Measurements from ENCODE around the gene CHPF. TPM values are rescaled to one million over a fixed set of nuclear protein-coding genes. Genes with fewer than 3 reads are reported as not detected.

The CHPF gene
- total RNA-seq, 2 experiments from 2014 or later: 14.2 to 24.4 TPM

GRCh38 chr2:219572237-219573001, 28.8 kb upstream of the CHPF start, which contains the start of gene INHA:
TSS of gene INHA (plus strand) at chr2:219572310. CDS start at chr2:219572375, 65 bp downstream.
- CTCF ChIA-PET: interaction anchor here (1.7 kb wide), 1 partner anchor 12 kb away, joined by 6 read pairs; no protein-coding TSS in a partner anchor
- H3K4me1 Mint-ChIP-seq: no peaks in the 10 kb centered on the region
- no peak within 1 kb of the TSS for H3K27ac Mint-ChIP-seq
- no peaks in the 10 kb centered on the region for H3K9me3 Mint-ChIP-seq (ENCODE audit: low read depth)
- DNase-seq (no peak), ATAC-seq (no peak)
- peaks cover 36% of the 10 kb centered on the region for H3K27me3 Mint-ChIP-seq
- no peaks in the 10 kb centered on the region for H3K36me3 Mint-ChIP-seq
- no peak within 1 kb of the TSS for H3K4me3 Mint-ChIP-seq

GRCh38 chr2:219571311-219572236, 28.0 kb upstream of the CHPF start, which contains the start of gene OBSL1:
TSS of gene OBSL1 (minus strand) at chr2:219571539. CDS start at chr2:219571232, 307 bp downstream.
- no peak for DNase-seq
- Mint-ChIP-seq H3K4me1 (no peaks in the 10 kb centered on the region), H3K4me3 (no peak within 1 kb of the TSS), H3K27me3 (peaks cover 33% of the 10 kb centered on the region), H3K9me3 (ENCODE audit: low read depth) (no peaks in the 10 kb centered on the region), H3K27ac (no peak within 1 kb of the TSS), H3K36me3 (no peaks in the 10 kb centered on the region)
- CTCF ChIA-PET: interaction anchor here (0.9 to 1.7 kb wide), 2 partner anchors 12 to 112 kb away, joined by 3 to 6 read pairs; no protein-coding TSS in a partner anchor
- no peak for ATAC-seq

DNA sequence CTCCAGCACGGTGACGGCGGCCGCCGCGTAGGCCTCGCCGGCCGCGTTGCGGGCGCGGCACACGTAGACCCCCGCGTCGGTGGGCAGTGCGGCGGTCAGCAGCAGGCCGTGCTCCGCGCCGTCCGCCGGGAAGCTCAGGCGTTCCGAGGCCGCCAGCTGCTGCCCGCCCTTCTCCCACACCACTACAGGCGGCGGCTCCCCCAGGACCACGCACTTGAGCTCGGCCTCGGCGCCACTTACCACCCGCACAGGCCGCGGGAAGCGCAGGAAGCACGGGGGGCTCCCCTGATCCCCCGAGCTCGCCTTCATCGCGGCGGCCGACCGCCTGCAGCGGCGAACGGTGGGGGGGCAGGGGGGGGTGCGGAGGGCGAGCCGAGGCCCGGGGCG, 27.3 kb upstream of the CHPF start:
- Mint-ChIP-seq H3K4me3 (no peak overlapping the region), H3K27ac (no peak overlapping the region), H3K9me3 (ENCODE audit: low read depth) (no peaks in the 10 kb centered on the region), H3K27me3 (peaks cover 33% of the 10 kb centered on the region), H3K4me1 (no peaks in the 10 kb centered on the region), H3K36me3 (no peaks in the 10 kb centered on the region)
- no peak for DNase-seq
- CTCF ChIA-PET: interaction anchor here (0.9 to 1.7 kb wide), 2 partner anchors 11 to 112 kb away, joined by 3 to 6 read pairs; no protein-coding TSS in a partner anchor
- no peak for ATAC-seq

DNA sequence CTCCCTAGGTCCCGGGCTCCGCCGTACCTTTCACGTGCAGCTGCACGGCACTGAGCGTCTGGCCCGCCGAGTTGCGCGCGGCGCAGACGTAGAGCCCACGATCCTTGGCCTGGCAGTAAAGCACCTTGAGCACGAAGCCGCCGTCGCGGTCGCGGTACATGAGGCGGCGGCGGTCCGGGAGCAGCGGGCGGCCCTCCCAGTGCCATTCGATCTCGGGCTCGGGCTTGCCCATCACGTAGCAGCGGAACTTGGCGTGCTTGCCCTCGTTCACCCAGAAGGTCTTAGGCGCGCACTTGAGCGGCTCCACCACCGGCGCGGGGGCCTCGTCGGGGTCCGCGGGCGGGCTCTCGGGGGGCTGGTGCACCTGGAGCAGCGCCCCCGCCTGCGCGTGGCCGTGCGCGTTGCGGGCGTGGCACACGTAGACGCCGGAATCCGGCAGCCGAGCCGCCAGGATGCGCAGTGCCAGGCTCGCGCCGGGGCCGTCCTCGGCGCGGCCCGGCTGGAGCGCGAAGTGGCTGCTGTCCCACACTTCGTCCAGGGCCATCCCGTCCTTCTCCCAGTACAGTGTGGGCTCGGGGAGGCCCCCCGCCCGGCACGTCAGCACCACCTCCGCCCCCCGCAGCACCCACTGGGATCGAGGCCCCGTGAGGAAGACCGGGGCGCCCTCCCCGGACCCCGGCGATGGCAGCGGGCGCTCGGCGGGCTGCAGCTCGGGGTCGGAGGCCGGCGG, 26.8 kb upstream of the CHPF start:
- Mint-ChIP-seq H3K27me3 (peaks cover 33% of the 10 kb centered on the region), H3K4me1 (no peaks in the 10 kb centered on the region), H3K4me3 (no peak overlapping the region), H3K9me3 (ENCODE audit: low read depth) (no peaks in the 10 kb centered on the region), H3K36me3 (no peaks in the 10 kb centered on the region), H3K27ac (no peak overlapping the region)
- DNase-seq (no peak), ATAC-seq (peak; percentile 32)
- CTCF ChIA-PET: interaction anchor here (0.9 to 1.7 kb wide), 2 partner anchors 10 to 111 kb away, joined by 3 to 6 read pairs; no protein-coding TSS in a partner anchor

GRCh38 chr2:219569635-219570034, 26.0 kb upstream of the CHPF start:
- H3K27me3 Mint-ChIP-seq: peaks cover 33% of the 10 kb centered on the region
- DNase-seq (no peak), ATAC-seq (no peak)
- no peaks in the 10 kb centered on the region for H3K4me1 Mint-ChIP-seq
- CTCF ChIA-PET: no interaction called here
- H3K27ac Mint-ChIP-seq: no peak overlapping the region
- no peaks in the 10 kb centered on the region for H3K36me3 Mint-ChIP-seq
- H3K4me3 Mint-ChIP-seq: no peak overlapping the region
- no peaks in the 10 kb centered on the region for H3K9me3 Mint-ChIP-seq (ENCODE audit: low read depth)

DNA sequence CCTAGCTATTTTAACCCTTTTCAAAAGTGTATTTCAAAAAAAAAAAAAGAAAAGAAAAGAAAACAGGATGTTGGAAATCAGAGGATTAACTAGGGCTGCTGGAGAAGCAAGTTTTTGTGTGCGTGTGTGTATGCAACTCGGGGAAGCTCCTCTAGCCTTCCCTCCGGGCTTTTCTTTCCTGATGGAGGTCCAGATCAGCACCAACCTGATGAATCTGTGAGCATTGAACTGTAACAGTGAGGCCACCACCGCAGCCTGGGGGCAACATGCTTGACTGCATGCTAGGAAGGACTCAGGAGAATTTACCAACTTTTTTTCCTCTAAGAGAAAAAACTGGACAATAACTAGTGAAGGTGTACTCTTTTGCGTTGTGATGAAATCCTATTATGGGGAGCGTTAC, 25.4 kb upstream of the CHPF start:
- no peak for ATAC-seq
- H3K27me3 Mint-ChIP-seq: peaks cover 35% of the 10 kb centered on the region

DNA sequence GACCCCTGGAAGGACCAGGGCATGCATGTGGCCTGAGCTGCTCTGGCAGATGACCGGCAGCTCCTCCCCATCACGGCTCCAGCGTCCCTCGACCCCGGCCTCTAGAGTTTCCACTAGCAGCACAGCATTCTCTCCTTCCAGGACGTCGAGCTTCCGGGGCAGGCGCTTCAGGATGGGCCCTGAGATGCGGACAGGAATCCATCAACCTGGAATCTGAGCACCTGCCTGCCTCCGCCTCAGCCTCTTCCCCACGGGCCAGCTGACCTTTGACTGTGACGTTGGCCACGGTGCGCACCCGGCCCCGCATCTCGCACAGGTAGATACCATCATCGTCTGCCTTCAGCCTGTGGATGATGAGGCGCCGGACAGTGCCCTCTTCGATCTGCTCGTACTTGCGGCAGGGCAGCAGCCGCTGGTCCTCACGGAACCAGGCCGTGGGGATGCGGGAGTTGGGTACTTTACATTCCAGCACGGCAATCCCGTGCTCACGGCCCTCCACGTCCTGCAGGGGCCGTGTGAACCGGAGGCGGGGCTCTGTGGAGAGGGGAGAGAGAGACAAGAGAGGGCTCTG, 24.3 kb upstream of the CHPF start:
- no peaks in the 10 kb centered on the region for H3K9me3 Mint-ChIP-seq (ENCODE audit: low read depth)
- H3K27me3 Mint-ChIP-seq: peaks cover 33% of the 10 kb centered on the region
- H3K36me3 Mint-ChIP-seq: no peaks in the 10 kb centered on the region
- no peak for DNase-seq
- H3K4me3 Mint-ChIP-seq: no peak overlapping the region
- CTCF ChIA-PET: no interaction called here
- H3K27ac Mint-ChIP-seq: no peak overlapping the region
- no peak for ATAC-seq
- no peaks in the 10 kb centered on the region for H3K4me1 Mint-ChIP-seq

More for the DNA sequence above, 25.4 kb upstream of the CHPF start:
- Mint-ChIP-seq H3K4me1 (no peaks in the 10 kb centered on the region), H3K9me3 (ENCODE audit: low read depth) (no peaks in the 10 kb centered on the region), H3K4me3 (no peak overlapping the region), H3K27ac (no peak overlapping the region), H3K36me3 (no peaks in the 10 kb centered on the region)
- no peak for DNase-seq
- CTCF ChIA-PET: interaction anchor here (0.8 kb wide), 1 partner anchor 9 kb away, joined by 3 read pairs; no protein-coding TSS in a partner anchor

GRCh38 chr2:219567131-219567530, 23.5 kb upstream of the CHPF start:
- Mint-ChIP-seq H3K4me3 (no peak overlapping the region), H3K4me1 (no peaks in the 10 kb centered on the region), H3K27me3 (peaks cover 26% of the 10 kb centered on the region), H3K36me3 (no peaks in the 10 kb centered on the region), H3K27ac (no peak overlapping the region), H3K9me3 (ENCODE audit: low read depth) (no peaks in the 10 kb centered on the region)
- DNase-seq (no peak), ATAC-seq (no peak)
- CTCF ChIA-PET: no interaction called here

GRCh38 chr2:219566640-219567039, 23.0 kb upstream of the CHPF start:
- Mint-ChIP-seq H3K4me1 (no peaks in the 10 kb centered on the region), H3K36me3 (no peaks in the 10 kb centered on the region), H3K4me3 (no peak overlapping the region), H3K27ac (no peak overlapping the region), H3K9me3 (ENCODE audit: low read depth) (no peaks in the 10 kb centered on the region), H3K27me3 (peaks cover 21% of the 10 kb centered on the region)
- DNase-seq (no peak), ATAC-seq (no peak)
- CTCF ChIA-PET: no interaction called here

GRCh38 chr2:219565130-219566080, 21.8 kb upstream of the CHPF start:
- Mint-ChIP-seq H3K27me3 (peaks cover 21% of the 10 kb centered on the region), H3K4me1 (no peaks in the 10 kb centered on the region), H3K9me3 (ENCODE audit: low read depth) (no peaks in the 10 kb centered on the region), H3K4me3 (no peak overlapping the region), H3K27ac (no peak overlapping the region), H3K36me3 (no peaks in the 10 kb centered on the region)
- CTCF ChIA-PET: interaction anchor here (6.0 kb wide), 1 partner anchor 25 kb away, joined by 60 read pairs; the partner anchor contains the start of genes CHPF and TMEM198
- DNase-seq (no peak), ATAC-seq (no peak)

DNA sequence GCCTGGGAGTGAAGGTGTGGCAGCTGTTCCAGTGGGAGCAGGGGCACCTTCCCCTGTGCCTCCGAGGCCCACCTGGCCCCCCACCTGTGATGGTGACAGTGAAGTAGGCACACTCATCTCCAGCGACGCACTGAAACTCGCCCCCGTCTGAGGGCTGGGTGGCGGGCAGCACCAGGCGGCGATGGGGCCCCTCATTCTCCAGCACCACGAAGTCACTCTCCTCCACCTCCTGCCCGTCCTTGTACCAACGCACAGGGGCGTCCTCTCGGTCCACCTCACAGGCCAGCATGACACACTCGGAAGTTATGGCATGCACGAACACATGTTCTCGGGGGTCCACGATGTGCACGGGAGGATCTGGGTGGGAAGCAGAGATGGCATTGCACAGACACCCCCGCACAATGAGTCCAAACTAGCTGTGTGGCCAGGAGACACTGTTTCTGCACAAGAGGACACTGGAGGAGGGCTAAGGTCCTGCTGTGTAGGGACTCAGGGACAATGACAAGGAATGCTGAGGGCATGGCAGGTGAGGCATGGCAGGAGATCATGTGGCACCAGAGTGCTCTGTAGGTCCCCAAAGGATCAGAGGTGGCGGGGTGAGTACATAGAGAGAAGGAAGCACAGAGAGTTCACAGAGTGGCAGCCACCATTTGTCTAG, 19.8 kb upstream of the CHPF start:
- peaks cover 6% of the 10 kb centered on the region for H3K27me3 Mint-ChIP-seq
- DNase-seq (no peak), ATAC-seq (no peak)
- no peaks in the 10 kb centered on the region for H3K4me1 Mint-ChIP-seq
- no peak overlapping the region for H3K27ac Mint-ChIP-seq
- no peak overlapping the region for H3K4me3 Mint-ChIP-seq
- H3K9me3 Mint-ChIP-seq (ENCODE audit: low read depth): no peaks in the 10 kb centered on the region
- CTCF ChIA-PET: interaction anchor here (6.0 kb wide), 1 partner anchor 23 kb away, joined by 60 read pairs; the partner anchor contains the start of genes CHPF and TMEM198
- H3K36me3 Mint-ChIP-seq: no peaks in the 10 kb centered on the region

Data from activated CD8-positive, alpha-beta memory T cell treated with anti-CD3 and anti-CD28 coated beads, Interleukin-2, amount 10 ng/mL, durations not matched to agents 7 days and 5 days (primary cell).